A549 (cell line): Measurements from ENCODE around the gene CSKMT. TPM values are rescaled to one million over a fixed set of nuclear protein-coding genes. Genes with fewer than 3 reads are reported as not detected.
"Not testable (repeated sequence)": the region's sequence is repeated elsewhere in the genome, so short reads cannot be mapped to it uniquely, and the experiment has no call there.

Experiments
- ATAC-seq, 2 experiments: fragments of 200-7000 bp in 1 of 2; fragments of >200 bp in 1 of 2; cut with Nextera tagmentation in 1 of 2; cut with Tn5 transposase in 1 of 2; 3 replicates each; pipeline versions ENCODE4 v1.8.0 to v1.9.1; 2018 to 2020; ENCODE audit warnings: mild to moderate bottlenecking in 1 of 2, moderate library complexity in 1 of 2
- CTCF ChIA-PET: fragments of 300-600 bp; sonication (Branson Sonifier 250); formaldehyde crosslinking; extraction: SDS; loops from one replicate; lab custom pipeline; 2021; ENCODE audit warnings: antibody characterized with exemption, inconsistent platforms; lab: Yijun Ruan, JAX
- POLR2A ChIA-PET: fragments of 350-600 bp; formaldehyde crosslinking; extraction: SDS; loops from one replicate; lab custom pipeline; 2021; ENCODE audit warnings: antibody characterized with exemption, inconsistent platforms; lab: Yijun Ruan, JAX
- DNase-seq, 2 experiments: peaks; one replicate each; pipeline versions ENCODE4 v3.0.0 to v3.0.0-alpha.2; 2011 to 2016; ENCODE audit warnings: low read depth in 1 of 2, low spot score in 1 of 2
- FAIRE-seq: peaks from 2 replicates; lab custom pipeline; 2011; peaks lifted over from hg19 to GRCh38; lab: Jason Lieb, UNC
- H3K27ac ChIP-seq, 2 experiments: fragments of >200 bp; sonication (Bioruptor Twin); formaldehyde crosslinking; 3 replicates each; pipeline ENCODE4 v1.5.1; 2016 to 2017
- H3K4me1 ChIP-seq: fragments of >200 bp; sonication (Bioruptor Twin); formaldehyde crosslinking; 3 replicates; pipeline ENCODE4 v1.6.1; 2016
- H3K4me2 ChIP-seq: fragments of >200 bp; sonication (Bioruptor Twin); formaldehyde crosslinking; 3 replicates; pipeline ENCODE4 v1.6.1; 2016
- H3K4me3 ChIP-seq: fragments of >200 bp; sonication (Bioruptor Twin); formaldehyde crosslinking; 3 replicates; pipeline ENCODE4 v1.5.1; 2016
- H3K9me3 ChIP-seq: fragments of >200 bp; sonication (Bioruptor Twin); formaldehyde crosslinking; 3 replicates; pipeline ENCODE4 v1.6.1; 2016
- CBX8 ChIP-seq: fragments of 200-600 bp; sonication (generic); IDR thresholded peaks from 2 replicates; pipeline ENCODE4 v1.6.1; 2016
- EHF ChIP-seq: fragments of 250-450 bp; sonication (Bioruptor Pico); IDR thresholded peaks from 2 replicates; pipeline ENCODE4 v1.5.0; 2020; ENCODE audit warnings: mild to moderate bottlenecking
- EHMT2 ChIP-seq: fragments of 200-600 bp; sonication (generic); IDR thresholded peaks from 2 replicates; pipeline ENCODE4 v1.6.1; 2016; ENCODE audit warnings: antibody characterized with exemption, low read depth, mild to moderate bottlenecking, moderate library complexity
- FOSB ChIP-seq: fragments of 250-450 bp; sonication (Bioruptor Pico); IDR thresholded peaks from 2 replicates; pipeline ENCODE4 v1.5.0; 2020; ENCODE audit warnings: mild to moderate bottlenecking, moderate library complexity
- HEYL ChIP-seq: fragments of 250-450 bp; sonication (Bioruptor Pico); IDR thresholded peaks from 2 replicates; pipeline ENCODE4 v1.8.0; 2021; ENCODE audit warnings: mild to moderate bottlenecking, moderate library complexity
- JUN ChIP-seq, 2 experiments: fragments of >200 bp; sonication (Bioruptor Twin); formaldehyde crosslinking; IDR thresholded peaks; 2 replicates in 1 of 2; 3 replicates in 1 of 2; pipeline ENCODE4 v1.6.1; 2016 to 2017
- KDM1A ChIP-seq: fragments of 200-600 bp; sonication (generic); IDR thresholded peaks from 2 replicates; pipeline ENCODE4 v1.6.1; 2016; ENCODE audit warnings: low read depth, mild to moderate bottlenecking
- MYC ChIP-seq: IDR thresholded peaks from 2 replicates; pipeline ENCODE4 v1.6.1; 2012; ENCODE audit warnings: mild to moderate bottlenecking, inconsistent platforms, low read length, improper control_type of control experiment, borderline replicate concordance
- NFE2L2 ChIP-seq: fragments of 150-350 bp; conservative IDR thresholded peaks from 2 replicates; pipeline ENCODE4 v1.6.1; 2014; ENCODE audit warnings: low read length
- POLR2A ChIP-seq: IDR thresholded peaks from 2 replicates; pipeline ENCODE4 v1.6.1; 2012; ENCODE audit warnings: mild to moderate bottlenecking, low read length
- SMC3 ChIP-seq: fragments of >200 bp; sonication (Bioruptor Twin); formaldehyde crosslinking; IDR thresholded peaks from 3 replicates; pipeline ENCODE4 v1.6.1; 2018; ENCODE audit warnings: inconsistent platforms
- SREBF2 ChIP-seq: fragments of 450-650 bp; IDR thresholded peaks from 2 replicates; pipeline ENCODE4 v1.6.1; 2014; ENCODE audit warnings: mild to moderate bottlenecking, moderate library complexity
- TFCP2L1 ChIP-seq: fragments of 250-450 bp; sonication (Bioruptor Pico); IDR thresholded peaks from 2 replicates; pipeline ENCODE4 v1.5.0; 2021; ENCODE audit warnings: mild to moderate bottlenecking
- TP53 ChIP-seq: fragments of 250-450 bp; sonication (Bioruptor Pico); IDR thresholded peaks from 2 replicates; pipeline ENCODE4 v1.5.0; 2021; ENCODE audit warnings: mild to moderate bottlenecking, moderate library complexity
- ZC3H11A ChIP-seq: fragments of 450-650 bp; IDR thresholded peaks from 2 replicates; pipeline ENCODE4 v1.6.1; 2014; ENCODE audit warnings: antibody characterized with exemption, mild to moderate bottlenecking
- WGBS: methylation state at CpG from one replicate; pipeline ENCODE4 v1.1.6; 2017; ENCODE audit errors: missing lambda C conversion rate; 5-methylcytosine and 5-hydroxymethylcytosine counted together
- polyA plus RNA-seq, 4 experiments: library from polyadenylated mRNA; depleted of rRNA in 3 of 4; stranded (reverse); fragments of >200 nt; fragmentation: RNase III in 1 of 4; extraction: RNeasy Plus Mini Kit Qiagen cat#74134 plus additional on column Dnase treatment in 1 of 4; gene quantifications; 2 replicates in 3 of 4; 3 replicates in 1 of 4; pipeline ENCODE4 v1.2.3, GENCODE V29; 2011 to 2017
- TF ChIP-seq, protein P1 (sequence below): fragments of 150-350 bp; IDR thresholded peaks from 2 replicates; pipeline ENCODE4 v1.6.1; 2014; ENCODE audit warnings: low read depth, mild to moderate bottlenecking, low read length
- TF ChIP-seq, protein P2 (sequence below): IDR thresholded peaks from 2 replicates; pipeline ENCODE4 v1.6.1; 2012
- TF ChIP-seq, protein P3 (sequence below): fragments of >200 bp; sonication (Bioruptor Twin); formaldehyde crosslinking; IDR thresholded peaks from 3 replicates; pipeline ENCODE4 v1.6.1; 2016

The CSKMT gene
- polyA plus RNA-seq, 2 of the 4 experiments (the other 2 are of a cell fraction): 5.7 to 14.3 TPM

DNA sequence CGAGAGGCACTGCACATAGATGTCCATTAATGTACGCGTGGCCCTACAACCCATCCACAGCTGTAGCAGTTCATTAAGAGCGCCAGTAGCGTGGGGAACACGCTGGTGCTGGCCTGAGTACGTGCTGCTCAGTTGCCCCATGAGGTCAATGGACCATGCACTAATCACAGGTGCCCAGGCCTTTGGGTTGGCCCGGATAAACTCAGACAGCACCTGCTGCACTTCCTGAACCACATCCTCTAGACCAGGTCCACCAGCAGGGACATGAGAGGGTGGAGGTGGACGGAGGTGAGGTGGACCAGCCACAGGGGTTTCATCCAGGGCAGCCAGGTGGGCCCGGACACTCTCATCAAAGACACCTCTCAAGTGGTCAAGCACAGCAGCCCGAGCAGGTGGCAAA lies 15.6 kb upstream of the CSKMT start:
- DNase-seq: no peak
- ATAC-seq: no peak
- no peak overlapping the region for H3K27ac ChIP-seq
- peaks cover 22% of the 10 kb centered on the region for H3K4me1 ChIP-seq
- CTCF ChIA-PET: interaction anchor here (0.9 to 2.2 kb wide), 4 partner anchors 18 to 254 kb away, joined by 3 to 15 read pairs (median 4); partner anchors contain the start of genes EML3 and ROM1
- 94% methylated on average over 11 of the region's 11 CpGs for WGBS
- TF ChIP-seq FOSB (CRISPR knock-in tag) (no peak), EHMT2 (no peak), TP53 (CRISPR knock-in tag) (no peak), POLR2A (no peak)
- no peak for FAIRE-seq
- no peak overlapping the region for H3K4me3 ChIP-seq
- H3K9me3 ChIP-seq: no peaks in the 10 kb centered on the region
- POLR2A ChIA-PET: interaction anchor here (3.2 kb wide), 1 partner anchor 16 kb away, joined by 21 read pairs; the partner anchor contains the start of genes C11orf98 and CSKMT
- no peak overlapping the region for H3K4me2 ChIP-seq

DNA sequence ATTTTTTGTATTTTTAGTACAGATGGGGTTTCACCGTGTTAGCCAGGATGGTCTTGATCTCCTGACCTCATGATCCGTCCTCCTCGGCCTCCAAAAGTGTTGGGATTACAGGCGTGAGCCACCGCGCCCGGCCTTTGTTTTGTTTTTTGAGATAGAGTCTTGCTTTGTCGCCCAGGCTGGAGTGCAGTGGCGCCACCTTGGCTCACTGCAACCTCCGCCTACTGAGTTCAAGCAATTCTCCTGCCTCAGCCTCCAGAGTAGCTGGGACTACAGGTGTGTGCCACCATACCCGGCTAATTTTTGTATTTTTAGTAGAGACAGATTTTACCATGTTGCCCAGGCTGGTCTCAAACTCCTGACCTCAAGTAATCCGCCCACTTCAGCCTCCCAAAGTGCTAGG lies 14.8 kb upstream of the CSKMT start:
- POLR2A ChIA-PET: interaction anchor here (3.2 kb wide), 1 partner anchor 15 kb away, joined by 21 read pairs; the partner anchor contains the start of genes C11orf98 and CSKMT
- H3K9me3 ChIP-seq, H3K4me2 ChIP-seq, H3K27ac ChIP-seq, H3K4me3 ChIP-seq, ATAC-seq, DNase-seq, FAIRE-seq: not testable (repeated sequence)
- H3K4me1 ChIP-seq: peaks cover 16% of the 10 kb centered on the region
- WGBS: 95% methylated on average over 12 of the region's 12 CpGs
- CTCF ChIA-PET: interaction anchor here (0.9 to 2.2 kb wide), 5 partner anchors 19 to 255 kb away, joined by 3 to 6 read pairs (median 3); partner anchors contain the start of genes BSCL2, GNG3 and TUT1

DNA sequence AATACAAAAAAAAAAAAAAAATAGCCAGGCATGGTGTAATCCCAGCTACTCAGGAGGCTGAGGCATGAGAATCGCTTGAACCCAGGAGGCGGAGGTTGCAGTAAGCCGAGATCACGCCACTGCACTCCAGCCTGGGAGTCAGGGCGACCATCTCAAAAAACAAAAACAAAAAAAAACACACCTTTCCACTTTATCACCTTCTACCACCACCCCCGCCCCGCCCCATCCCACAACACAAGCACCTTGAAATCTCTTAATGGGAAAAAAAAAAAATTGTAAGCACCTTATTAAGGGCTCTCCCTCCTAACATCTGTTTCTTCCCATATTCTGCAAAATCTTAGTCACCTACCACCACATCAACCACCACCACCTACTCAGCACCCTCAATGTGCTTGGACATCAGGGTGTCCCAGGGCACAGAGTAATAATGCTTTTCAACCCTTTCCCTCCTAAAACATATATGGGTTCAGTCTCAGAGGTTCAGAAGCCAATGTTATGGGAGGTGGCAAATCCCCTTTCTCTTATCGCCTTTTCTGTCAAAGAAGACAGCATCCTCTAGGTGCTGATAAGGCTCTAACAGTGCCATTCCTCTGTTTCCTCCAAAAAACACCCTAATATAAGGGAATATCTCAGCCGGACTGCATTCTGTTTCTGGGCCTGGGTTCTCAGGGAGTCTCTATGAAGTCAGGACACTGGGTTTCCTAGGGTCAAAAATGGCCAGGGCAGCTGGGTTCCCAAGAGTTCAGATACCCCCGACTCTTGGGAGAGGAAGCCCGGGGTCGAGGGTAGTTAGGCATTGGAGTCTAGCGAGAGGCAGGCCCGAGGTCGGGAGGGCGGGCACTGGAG lies 12.7 kb upstream of the CSKMT start:
- Histone ChIP-seq H3K9me3 (no peaks in the 10 kb centered on the region), H3K4me2 (peak overlapping the region; percentile 91), H3K27ac (peak overlapping the region; percentile 85 to 97), H3K4me1 (peaks cover 10% of the 10 kb centered on the region; the same call in 2 of the 3 replicates), H3K4me3 (peak overlapping the region; percentile 75)
- ATAC-seq (peak in 1 of 2 experiments; percentile 60; a peak in 3 of 6 replicates), FAIRE-seq (no peak), DNase-seq (no peak)
- ChIA-PET CTCF (interaction anchor here (1.1 to 1.4 kb wide), 3 partner anchors 11 to 258 kb away, joined by 3 read pairs; no protein-coding TSS in a partner anchor), POLR2A (interaction anchor here (0.6 to 1.4 kb wide), 21 partner anchors 8 to 242 kb away, joined by 3 to 91 read pairs (median 5); partner anchors contain the start of genes B3GAT3, C11orf98, CSKMT and EEF1G)
- no peak for TF ChIP-seq MYC
- no peak for TF ChIP-seq ZC3H11A
- WGBS: 40% methylated on average over 16 of the region's 16 CpGs

DNA sequence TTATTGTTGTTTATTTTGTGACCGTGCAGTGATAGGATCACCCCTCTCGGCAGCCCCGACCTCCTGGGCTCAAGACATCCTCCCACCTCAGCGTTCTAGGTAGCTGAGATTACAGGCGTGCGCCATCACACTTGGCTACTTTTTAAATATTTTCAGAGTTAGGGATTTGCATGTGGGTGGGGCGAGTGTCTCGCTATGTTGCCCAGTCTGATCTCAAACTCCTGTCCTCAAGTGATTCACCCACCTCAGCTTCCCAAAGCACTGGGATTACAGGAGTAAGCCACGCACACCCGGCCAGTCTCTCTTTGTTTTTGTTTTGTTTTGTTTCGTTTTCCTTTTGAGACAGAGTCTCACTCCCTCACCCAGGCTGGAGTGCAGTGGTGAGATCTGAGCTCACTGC lies 10.8 kb upstream of the CSKMT start:
- Histone ChIP-seq H3K4me3 (no peak overlapping the region), H3K4me1 (peaks cover 10% of the 10 kb centered on the region; the same call in 2 of the 3 replicates), H3K27ac (no peak overlapping the region; a peak in 1 of 6 replicates), H3K9me3 (no peaks in the 10 kb centered on the region), H3K4me2 (no peak overlapping the region)
- ATAC-seq (no peak), FAIRE-seq (no peak), DNase-seq (no peak)
- WGBS: 91% methylated on average over 11 of the region's 11 CpGs
- POLR2A ChIA-PET: interaction anchor here (0.7 to 3.6 kb wide), 2 partner anchors 11 to 187 kb away, joined by 4 to 35 read pairs; partner anchors contain the start of genes C11orf98 and CSKMT
- CTCF ChIA-PET: interaction anchor here (0.6 to 3.6 kb wide), 4 partner anchors 13 to 228 kb away, joined by 3 to 14 read pairs (median 6); partner anchors contain the start of genes EML3 and ROM1
- TF ChIP-seq, protein P1, sequence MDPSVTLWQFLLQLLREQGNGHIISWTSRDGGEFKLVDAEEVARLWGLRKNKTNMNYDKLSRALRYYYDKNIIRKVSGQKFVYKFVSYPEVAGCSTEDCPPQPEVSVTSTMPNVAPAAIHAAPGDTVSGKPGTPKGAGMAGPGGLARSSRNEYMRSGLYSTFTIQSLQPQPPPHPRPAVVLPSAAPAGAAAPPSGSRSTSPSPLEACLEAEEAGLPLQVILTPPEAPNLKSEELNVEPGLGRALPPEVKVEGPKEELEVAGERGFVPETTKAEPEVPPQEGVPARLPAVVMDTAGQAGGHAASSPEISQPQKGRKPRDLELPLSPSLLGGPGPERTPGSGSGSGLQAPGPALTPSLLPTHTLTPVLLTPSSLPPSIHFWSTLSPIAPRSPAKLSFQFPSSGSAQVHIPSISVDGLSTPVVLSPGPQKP: no peak
- TF ChIP-seq KDM1A (no peak), TFCP2L1 (no peak), SREBF2 (no peak), JUN (IDR thresholded peaks at IDR 0.05) (no peak), HEYL (CRISPR knock-in tag) (no peak), FOSB (CRISPR knock-in tag) (no peak), EHF (no peak), NFE2L2 (no peak), SMC3 (no peak), CBX8 (no peak)
- TF ChIP-seq, protein P2, sequence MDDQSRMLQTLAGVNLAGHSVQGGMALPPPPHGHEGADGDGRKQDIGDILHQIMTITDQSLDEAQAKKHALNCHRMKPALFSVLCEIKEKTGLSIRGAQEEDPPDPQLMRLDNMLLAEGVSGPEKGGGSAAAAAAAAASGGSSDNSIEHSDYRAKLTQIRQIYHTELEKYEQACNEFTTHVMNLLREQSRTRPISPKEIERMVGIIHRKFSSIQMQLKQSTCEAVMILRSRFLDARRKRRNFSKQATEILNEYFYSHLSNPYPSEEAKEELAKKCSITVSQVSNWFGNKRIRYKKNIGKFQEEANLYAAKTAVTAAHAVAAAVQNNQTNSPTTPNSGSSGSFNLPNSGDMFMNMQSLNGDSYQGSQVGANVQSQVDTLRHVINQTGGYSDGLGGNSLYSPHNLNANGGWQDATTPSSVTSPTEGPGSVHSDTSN: no peak
- TF ChIP-seq, protein P3, sequence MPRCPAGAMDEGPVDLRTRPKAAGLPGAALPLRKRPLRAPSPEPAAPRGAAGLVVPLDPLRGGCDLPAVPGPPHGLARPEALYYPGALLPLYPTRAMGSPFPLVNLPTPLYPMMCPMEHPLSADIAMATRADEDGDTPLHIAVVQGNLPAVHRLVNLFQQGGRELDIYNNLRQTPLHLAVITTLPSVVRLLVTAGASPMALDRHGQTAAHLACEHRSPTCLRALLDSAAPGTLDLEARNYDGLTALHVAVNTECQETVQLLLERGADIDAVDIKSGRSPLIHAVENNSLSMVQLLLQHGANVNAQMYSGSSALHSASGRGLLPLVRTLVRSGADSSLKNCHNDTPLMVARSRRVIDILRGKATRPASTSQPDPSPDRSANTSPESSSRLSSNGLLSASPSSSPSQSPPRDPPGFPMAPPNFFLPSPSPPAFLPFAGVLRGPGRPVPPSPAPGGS: no peak
